ENCODE results near the gene CAMK2N1. TPM values are rescaled to one million over a fixed set of nuclear protein-coding genes. Genes with fewer than 3 reads are reported as not detected.

CAMK2N1 gene
- total and polyA plus RNA-seq, 10 of the 15 experiments (the other 5 are each of a cell fraction or from before 2014, with no cell fraction given): 0.23 TPM; not detected in 9

GRCh38 chr1:20507564-20508410 is 21.8 kb upstream of the CAMK2N1 start, which contains the start of gene MUL1 (continued):
- TF ChIP-seq CBFB (IDR thresholded peaks at IDR 0.05; ENCODE audit: low read depth): no peak
- no peak for TF ChIP-seq ZNF687 (IDR thresholded peaks at IDR 0.05)
- TF ChIP-seq PRDM15 (CRISPR knock-in tag; IDR thresholded peaks at IDR 0.05): no peak
- peak; percentile 80; the same call in 1 of the 2 replicates for TF ChIP-seq LARP7 (IDR thresholded peaks at IDR 0.05)
- TF ChIP-seq KLF5 (IDR thresholded peaks at IDR 0.05; ENCODE audit: partially characterized antibody): no peak
- no peak for TF ChIP-seq STAT3 (IDR thresholded peaks at IDR 0.05; ENCODE audit: low read depth, low read length)
- TF ChIP-seq RELA (IDR thresholded peaks at IDR 0.05; ENCODE audit: borderline replicate concordance, partially characterized antibody): no peak
- TF ChIP-seq CBX5 (IDR thresholded peaks at IDR 0.05; ENCODE audit: low read depth): no peak
- TF ChIP-seq ZNF622 (IDR thresholded peaks at IDR 0.05): no peak
- no peak for TF ChIP-seq ZBTB4 (CRISPR knock-in tag; IDR thresholded peaks at IDR 0.05)
- TF ChIP-seq ETV6 (conservative IDR thresholded peaks at IDR 0.05 in 1 of 2, IDR thresholded peaks at IDR 0.05 in 1 of 2; ENCODE audit: borderline replicate concordance in 1 of 2, low read depth in 1 of 2): no peak
- TF ChIP-seq NFYA (IDR thresholded peaks at IDR 0.05; ENCODE audit: borderline replicate concordance, low read depth, low read length): no peak
- peak; percentile 74 for TF ChIP-seq GATAD2B (conservative IDR thresholded peaks at IDR 0.05; ENCODE audit: low read depth)
- TF ChIP-seq GABPA (IDR thresholded peaks at IDR 0.05; ENCODE audit: low read depth): peak; percentile 98
- TF ChIP-seq ZNF384 (IDR thresholded peaks at IDR 0.05; ENCODE audit: borderline replicate concordance, low read depth, low read length): no peak
- peak; percentile 74 for TF ChIP-seq SREBF2 (IDR thresholded peaks at IDR 0.05; ENCODE audit: low read length)
- no peak; the same call in 1 of the 2 replicates for TF ChIP-seq FOXK2 (IDR thresholded peaks at IDR 0.05)
- peak; percentile 89 for TF ChIP-seq NR2C1 (IDR thresholded peaks at IDR 0.05)
- peak; percentile 82 for TF ChIP-seq BMI1 (IDR thresholded peaks at IDR 0.05; ENCODE audit: borderline replicate concordance)
- TF ChIP-seq ZBED1 (IDR thresholded peaks at IDR 0.05; ENCODE audit: borderline replicate concordance): no peak
